HepG2 (cell line): ENCODE results near the gene GRB7. TPM values are rescaled to one million over a fixed set of nuclear protein-coding genes. Genes with fewer than 3 reads are reported as not detected.

ENCODE experiments used
- ATF3 ChIP-seq: sonication (generic); formaldehyde crosslinking; IDR thresholded peaks from 2 replicates; pipeline ENCODE4 v1.4.0; 2020; ENCODE audit warnings: missing genetic modification reagents
- CCAR2 ChIP-seq: fragments of 200-400 bp; formaldehyde crosslinking; optimal IDR thresholded peaks from 2 replicates; pipeline ENCODE3; 2018; ENCODE audit warnings: low read depth, mild to moderate bottlenecking, low read length, moderate library complexity
- FOXJ3 ChIP-seq: sonication (generic); formaldehyde crosslinking; IDR thresholded peaks from 2 replicates; pipeline ENCODE4 v1.4.0; 2020; ENCODE audit warnings: missing genetic modification reagents, mild to moderate bottlenecking, borderline replicate concordance
- GTF2F1 ChIP-seq: fragments of 150-350 bp; IDR thresholded peaks from 2 replicates; pipeline ENCODE4 v1.6.1; 2014; ENCODE audit warnings: low read length
- HMGXB3 ChIP-seq: sonication (generic); formaldehyde crosslinking; IDR thresholded peaks from 2 replicates; pipeline ENCODE4 v1.4.0; 2020; ENCODE audit warnings: missing genetic modification reagents, borderline replicate concordance
- KDM2A ChIP-seq: sonication (generic); formaldehyde crosslinking; IDR thresholded peaks from 2 replicates; pipeline ENCODE4 v1.4.0; 2020; ENCODE audit warnings: low read depth, missing genetic modification reagents, borderline replicate concordance
- LBX2 ChIP-seq: sonication (generic); formaldehyde crosslinking; IDR thresholded peaks from 2 replicates; pipeline ENCODE4 v1.5.0; 2020; ENCODE audit warnings: missing genetic modification reagents, mild to moderate bottlenecking, borderline replicate concordance
- NCOA2 ChIP-seq: sonication (generic); formaldehyde crosslinking; IDR thresholded peaks from 2 replicates; pipeline ENCODE4 v1.8.0; 2022; ENCODE audit warnings: inconsistent platforms
- NFKBIZ ChIP-seq: IDR thresholded peaks from 2 replicates; pipeline ENCODE4 v1.6.1; 2018; ENCODE audit warnings: missing genetic modification reagents, missing compliant biosample characterization
- RAD51 ChIP-seq: fragments of 450-650 bp; IDR thresholded peaks from 2 replicates; pipeline ENCODE4 v1.6.1; 2016; ENCODE audit warnings: borderline replicate concordance
- SKI ChIP-seq: fragments of 450-650 bp; IDR thresholded peaks from one replicate; pipeline ENCODE4 v1.6.1; 2018; ENCODE audit warnings: mild to moderate bottlenecking; ENCODE audit not compliant: partially characterized antibody
- YEATS4 ChIP-seq: sonication (generic); formaldehyde crosslinking; IDR thresholded peaks from 2 replicates; pipeline ENCODE4 v1.4.0; 2020; ENCODE audit warnings: missing genetic modification reagents, borderline replicate concordance
- ZNF318 ChIP-seq: sonication (generic); formaldehyde crosslinking; IDR thresholded peaks from 2 replicates; pipeline ENCODE4 v1.4.0; 2020; ENCODE audit warnings: mild to moderate bottlenecking, missing genetic modification reagents
- ZNF546 ChIP-seq: sonication (generic); formaldehyde crosslinking; conservative IDR thresholded peaks from 2 replicates; pipeline ENCODE4 v1.8.1; 2023; ENCODE audit warnings: mild to moderate bottlenecking, missing genetic modification reagents
- ZNF644 ChIP-seq: IDR thresholded peaks from 2 replicates; pipeline ENCODE4 v1.6.1; 2016; ENCODE audit warnings: low read depth
- polyA plus RNA-seq, 8 experiments: library from polyadenylated mRNA; depleted of rRNA in 3 of 8; stranded (reverse) in 7 of 8; unstranded in 1 of 8; fragments of >200 nt; fragmentation: Illumina TruSeq in 4 of 8; extraction: Trizol in 4 of 8; gene quantifications; 2 replicates each; pipeline versions ENCODE4 v1.2.1 to v1.2.3, GENCODE V29; 2011 to 2016; ENCODE audit warnings: low read depth in 4 of 8, missing spikeins in 1 of 8, mixed read lengths in 1 of 8; ENCODE audit not compliant: insufficient read depth in 1 of 8
- total RNA-seq, 5 experiments: library from RNA; depleted of rRNA; stranded (reverse); fragments of >200 nt; fragmentation: Illumina TruSeq; extraction: Trizol; gene quantifications; 2 replicates each; pipeline ENCODE4 v1.2.3, GENCODE V29; 2016; ENCODE audit warnings: low read depth in 1 of 5

GRB7 gene
- total and polyA plus RNA-seq, 2 of the 13 experiments (the other 11 are each of a cell fraction or from before 2014, with no cell fraction given): 60.2 to 77.7 TPM

- TF ChIP-seq ZNF644 (no peak), GTF2F1 (no peak), YEATS4 (no peak), FOXJ3 (CRISPR knock-in tag) (no peak), HMGXB3 (CRISPR knock-in tag) (no peak; the same call in 1 of the 2 replicates), SKI (no peak), NFKBIZ (CRISPR knock-in tag) (no peak), ZNF546 (peak; percentile 60; the same call in 1 of the 2 replicates), ATF3 (CRISPR knock-in tag) (peak; percentile 54; the same call in 1 of the 2 replicates), KDM2A (CRISPR knock-in tag) (peak; percentile 51; the same call in 1 of the 2 replicates), CCAR2 (no peak), NCOA2 (peak; percentile 80), ZNF318 (CRISPR knock-in tag) (no peak), RAD51 (no peak), LBX2 (CRISPR knock-in tag) (no peak)
Measured at GRCh38 chr17:39750131-39751015, 12.6 kb downstream of the GRB7 start (continued).
